Right lobe of liver (tissue), 6 donors: Measurements from ENCODE around the gene FANCC. TPM values are rescaled to one million over a fixed set of nuclear protein-coding genes. Genes with fewer than 3 reads are reported as not detected.

Experiments
- ATAC-seq, 4 donors: fragments of 200-7000 bp; cut with Tn5 transposase; one replicate each; pipeline ENCODE4 v1.9.1; 2020; ENCODE audit warnings: mild to moderate bottlenecking in 4 of 4, moderate library complexity in 4 of 4
- DNase-seq, 3 donors: peaks; one replicate each; pipeline ENCODE4 v3.0.0-alpha.2; 2020
- H3K27ac ChIP-seq, 3 donors: fragments of 200-600 bp; one replicate each; pipeline ENCODE4 v1.8.0; 2022
- H3K27me3 ChIP-seq, 2 donors: fragments of 200-600 bp; one replicate each; pipeline ENCODE4 v1.8.0; 2022
- H3K36me3 ChIP-seq, 4 donors: fragments of 200-600 bp; sonication (generic) in 1 of 4; one replicate each; pipeline versions ENCODE4 v1.5.1 to v1.8.0; 2017 to 2022; ENCODE audit warnings: control low read depth in 1 of 4
- H3K4me1 ChIP-seq, 4 donors: fragments of 200-600 bp; sonication (generic) in 1 of 4; one replicate each; pipeline versions ENCODE4 v1.5.1 to v1.8.0; 2017 to 2022; ENCODE audit warnings: control low read depth in 1 of 4
- H3K4me3 ChIP-seq, 3 donors: fragments of 200-600 bp; one replicate each; pipeline ENCODE4 v1.8.0; 2022
- H3K9me3 ChIP-seq, 4 donors: fragments of 200-600 bp; sonication (generic) in 1 of 4; one replicate each; pipeline versions ENCODE4 v1.5.1 to v1.8.0; 2017 to 2022; ENCODE audit warnings: control low read depth in 1 of 4
- CTCF ChIP-seq, 4 donors: fragments of 200-600 bp in 3 of 4; fragments of 450-650 bp in 1 of 4; IDR thresholded peaks; one replicate each; pipeline versions ENCODE4 v1.5.1 to v1.8.0; 2016 to 2022; ENCODE audit warnings: antibody characterized with exemption in 4 of 4, mild to moderate bottlenecking in 2 of 4
- POLR2A ChIP-seq: fragments of 450-650 bp; IDR thresholded peaks from one replicate; pipeline ENCODE4 v1.6.1; 2017; ENCODE audit warnings: antibody characterized with exemption, mild to moderate bottlenecking
- WGBS: methylation state at CpG from one replicate; pipeline ENCODE4 v1.1.6; 2018; ENCODE audit warnings: low coverage, low lambda C conversion rate; ENCODE audit not compliant: insufficient coverage; ENCODE audit errors: missing lambda C conversion rate; 5-methylcytosine and 5-hydroxymethylcytosine counted together
- intact Hi-C, 2 donors: fragments of 100-400 bp; cut with DNase I; formaldehyde crosslinking; loops; one replicate each; pipeline versions ENCODE4 v1.11.2 to v1.14.1; 2022
- total RNA-seq, 6 experiments: library from RNA; depleted of rRNA in 2 of 6; stranded (reverse); fragments of >200 nt in 2 of 6; fragmentation: NEBNext Ultra II Directional in 3 of 6; extraction: Animal tissue kit (Norgen Biotek cat#: 25700) in 3 of 6; gene quantifications; one replicate each; pipeline versions ENCODE4 v1.1.0 to v1.2.4, GENCODE V29; 2016 to 2023
- donor health status: DM: no; HTN: yes; CAD: no.
- donor health status: DM: no; HTN: no; CAD: no.
- donor health status: DM: no; HTN: no; CAD: no.
- donor health status: DM: no; HTN: yes; CAD: no.
- donor health status: DM: no; HTN: yes; CAD: no.

The FANCC gene
- total RNA-seq, 6 experiments from 2014 or later = 8.1 to 27.9 (median 13.2) TPM

GRCh38 chr9:95062596-95063065 is 254.9 kb downstream of the FANCC start:
- Histone ChIP-seq H3K27me3 (no peaks in the 10 kb centered on the region), H3K9me3 (no peaks in the 10 kb centered on the region), H3K27ac (peak overlapping the region in 2 of 3 donors; percentile 0 to 87), H3K36me3 (peaks cover 0 to 53% (median 19%) of the 10 kb centered on the region in 4 donors), H3K4me3 (no peak overlapping the region), H3K4me1 (peaks cover 0 to 67% (median 25%) of the 10 kb centered on the region in 4 donors)
- intact Hi-C loops = no loop called here
- peak in 1 of 4 donors; percentile 0 for ATAC-seq
- no peak for TF ChIP-seq CTCF (IDR thresholded peaks at IDR 0.05)
- no peak for TF ChIP-seq POLR2A
- no peak for DNase-seq
- WGBS = 37% methylated on average over 3 of the region's 7 CpGs

GRCh38 chr9:95061916-95062595 is 255.5 kb downstream of the FANCC start:
- Histone ChIP-seq H3K4me1 (peaks cover 0 to 73% (median 28%) of the 10 kb centered on the region in 4 donors), H3K9me3 (no peaks in the 10 kb centered on the region), H3K27ac (peak overlapping the region in 2 of 3 donors; percentile 0 to 87), H3K4me3 (no peak overlapping the region), H3K36me3 (peaks cover 0 to 47% (median 19%) of the 10 kb centered on the region in 4 donors), H3K27me3 (no peaks in the 10 kb centered on the region)
- DNase-seq (no peak), ATAC-seq (no peak)
- TF ChIP-seq POLR2A (no peak), CTCF (IDR thresholded peaks at IDR 0.05) (no peak)
- WGBS = 65% methylated on average over 6 of the region's 13 CpGs
- intact Hi-C loops = no loop called here

GRCh38 chr9:95060916-95061315 is 256.6 kb downstream of the FANCC start:
- Histone ChIP-seq H3K9me3 (no peaks in the 10 kb centered on the region), H3K4me1 (peaks cover 0 to 75% (median 30%) of the 10 kb centered on the region in 4 donors), H3K27ac (no peak overlapping the region), H3K36me3 (peaks cover 0 to 39% (median 21%) of the 10 kb centered on the region in 4 donors), H3K27me3 (no peaks in the 10 kb centered on the region), H3K4me3 (no peak overlapping the region)
- 93% methylated on average over 2 of the region's 2 CpGs for WGBS
- TF ChIP-seq POLR2A = no peak
- intact Hi-C loops = no loop called here
- ATAC-seq (no peak), DNase-seq (no peak)

GRCh38 chr9:95060234-95060633 is 257.3 kb downstream of the FANCC start:
- DNase-seq = no peak
- intact Hi-C loops = no loop called here
- no peaks in the 10 kb centered on the region for H3K27me3 ChIP-seq
- TF ChIP-seq POLR2A (no peak), CTCF (IDR thresholded peaks at IDR 0.05) (no peak)
- WGBS = 33% methylated on average over 4 of the region's 5 CpGs
- H3K4me3 ChIP-seq = no peak overlapping the region
- no peaks in the 10 kb centered on the region for H3K9me3 ChIP-seq
- H3K4me1 ChIP-seq = peaks cover 0 to 75% (median 29%) of the 10 kb centered on the region in 4 donors
- H3K27ac ChIP-seq = no peak overlapping the region
- peaks cover 0 to 39% (median 21%) of the 10 kb centered on the region in 4 donors for H3K36me3 ChIP-seq
- ATAC-seq = no peak

GRCh38 chr9:95058795-95059386 is 258.6 kb downstream of the FANCC start:
- Histone ChIP-seq H3K9me3 (no peaks in the 10 kb centered on the region), H3K27me3 (no peaks in the 10 kb centered on the region), H3K4me3 (no peak overlapping the region), H3K27ac (no peak overlapping the region), H3K4me1 (peaks cover 0 to 74% (median 26%) of the 10 kb centered on the region in 4 donors), H3K36me3 (peaks cover 0 to 36% (median 20%) of the 10 kb centered on the region in 4 donors)
- ATAC-seq (no peak), DNase-seq (no peak)
- intact Hi-C loops = no loop called here
- 91% methylated on average over 6 of the region's 7 CpGs for WGBS
- TF ChIP-seq POLR2A (no peak), CTCF (IDR thresholded peaks at IDR 0.05) (no peak)
